GM12878 (cell line): ENCODE data around the gene ABL1. TPM values are rescaled to one million over a fixed set of nuclear protein-coding genes. Genes with fewer than 3 reads are reported as not detected.

Source experiments
- CBFB ChIP-seq: IDR thresholded peaks from 2 replicates; pipeline ENCODE4 v1.6.1; 2016; ENCODE audit warnings: antibody characterized with exemption, low read depth
- CHD1 ChIP-seq: IDR thresholded peaks from 2 replicates; pipeline ENCODE4 v1.6.1; 2012; ENCODE audit warnings: low read depth, low read length, improper control_type of control experiment
- CHD4 ChIP-seq: fragments of 200-600 bp; sonication (generic); IDR thresholded peaks from 2 replicates; pipeline ENCODE4 v1.6.1; 2016; ENCODE audit warnings: mild to moderate bottlenecking
- CREM ChIP-seq: IDR thresholded peaks from 2 replicates; pipeline ENCODE4 v1.6.1; 2014; ENCODE audit warnings: antibody characterized with exemption, low read depth
- ESRRA ChIP-seq: IDR thresholded peaks from 2 replicates; pipeline ENCODE4 v1.6.1; 2012; ENCODE audit warnings: mild to moderate bottlenecking, low read length, improper control_type of control experiment
- JUNB ChIP-seq: IDR thresholded peaks from 2 replicates; pipeline ENCODE4 v1.6.1; 2016; ENCODE audit warnings: antibody characterized with exemption, mild to moderate bottlenecking
- MEF2B ChIP-seq: fragments of 450-650 bp; IDR thresholded peaks from 2 replicates; pipeline ENCODE4 v1.6.1; 2018; ENCODE audit warnings: mild to moderate bottlenecking, moderate library complexity; ENCODE audit not compliant: partially characterized antibody, poor library complexity, severe bottlenecking
- MYC ChIP-seq: IDR thresholded peaks from 2 replicates; pipeline ENCODE4 v1.6.1; 2011; ENCODE audit warnings: mild to moderate bottlenecking, low read length, moderate library complexity, inconsistent platforms; ENCODE audit not compliant: insufficient read depth, insufficient replicate concordance, insufficient read length, severe bottlenecking
- PAX5 ChIP-seq: IDR thresholded peaks from 2 replicates; pipeline ENCODE4 v1.6.1; 2011; ENCODE audit warnings: low read depth, low read length, borderline replicate concordance
- PML ChIP-seq: IDR thresholded peaks from 2 replicates; pipeline ENCODE4 v1.6.1; 2012; ENCODE audit warnings: low read length, inconsistent platforms
- POU2F2 ChIP-seq: IDR thresholded peaks from 3 replicates; pipeline ENCODE4 v1.6.1; 2011; ENCODE audit warnings: low read depth, mild to moderate bottlenecking, low read length, borderline replicate concordance
- RAD21 ChIP-seq: IDR thresholded peaks from 2 replicates; pipeline ENCODE4 v1.6.1; 2011; ENCODE audit warnings: mild to moderate bottlenecking, low read depth, low read length, moderate library complexity; ENCODE audit not compliant: insufficient read depth
- RAD51 ChIP-seq: fragments of 450-650 bp; IDR thresholded peaks from 2 replicates; pipeline ENCODE4 v1.6.1; 2016; ENCODE audit warnings: moderate library complexity, mild to moderate bottlenecking, inconsistent platforms
- polyA plus RNA-seq, 11 experiments: library from polyadenylated mRNA; depleted of rRNA in 4 of 11; unstranded in 6 of 11; stranded (reverse) in 5 of 11; fragments of >200 nt; fragmentation: Nextera tagmentation in 4 of 11; fragmentation: Illumina TruSeq in 1 of 11; extraction: Ambion mirVana in 4 of 11; extraction: Trizol in 1 of 11; gene quantifications; 1 replicate in 1 of 11; 2 replicates in 10 of 11; pipeline versions ENCODE4 v1.2.1 to v1.2.3, GENCODE V29; 2011 to 2016; ENCODE audit warnings: inconsistent platforms in 2 of 11, missing spikeins in 2 of 11, low read depth in 1 of 11
- total RNA-seq, 4 experiments: library from RNA; depleted of rRNA in 3 of 4; stranded (reverse); fragments of >200 nt in 3 of 4; fragmentation: Illumina TruSeq in 1 of 4; extraction: Trizol in 1 of 4; gene quantifications; 2 replicates each; pipeline versions ENCODE4 v1.2.1 to v1.2.3, GENCODE V29; 2013 to 2021
- TF ChIP-seq, protein P1 (sequence below): fragments of 450-650 bp; IDR thresholded peaks from 2 replicates; pipeline ENCODE4 v1.6.1; 2017; ENCODE audit warnings: mild to moderate bottlenecking, low read depth, inconsistent platforms; ENCODE audit not compliant: poor library complexity, severe bottlenecking
- TF ChIP-seq, protein P2 (sequence below): IDR thresholded peaks from 2 replicates; pipeline ENCODE4 v1.6.1; 2011; ENCODE audit warnings: borderline replicate concordance, low read depth, mild to moderate bottlenecking, moderate library complexity, low read length; ENCODE audit not compliant: insufficient read depth, poor library complexity, severe bottlenecking
- TF ChIP-seq, protein P3 (sequence below): IDR thresholded peaks from 2 replicates; pipeline ENCODE4 v1.6.1; 2011; ENCODE audit warnings: low read depth, mild to moderate bottlenecking, low read length, moderate library complexity, borderline replicate concordance; ENCODE audit errors: extremely low read depth
- TF ChIP-seq, protein P4 (sequence below), 3 experiments: IDR thresholded peaks in 2 of 3; conservative IDR thresholded peaks in 1 of 3; 2 replicates each; pipeline ENCODE4 v1.5.1; 2011; ENCODE audit warnings: low read depth in 3 of 3, low read length in 3 of 3, mild to moderate bottlenecking in 3 of 3, control low read depth in 2 of 3, moderate library complexity in 2 of 3, inconsistent platforms in 1 of 3, mixed read lengths in 1 of 3; ENCODE audit not compliant: control insufficient read depth in 2 of 3, insufficient read depth in 1 of 3; ENCODE audit errors: extremely low read depth in 1 of 3
- TF ChIP-seq, protein P5 (sequence below): fragments of 450-650 bp; IDR thresholded peaks from 2 replicates; pipeline ENCODE4 v1.6.1; 2016; ENCODE audit warnings: mild to moderate bottlenecking, moderate library complexity, borderline replicate concordance

ABL1 gene
- total and polyA plus RNA-seq, 10 of the 15 experiments (the other 5 are each of a cell fraction or from before 2014, with no cell fraction given): 0.79 to 51.5 (median 16.3) TPM

DNA sequence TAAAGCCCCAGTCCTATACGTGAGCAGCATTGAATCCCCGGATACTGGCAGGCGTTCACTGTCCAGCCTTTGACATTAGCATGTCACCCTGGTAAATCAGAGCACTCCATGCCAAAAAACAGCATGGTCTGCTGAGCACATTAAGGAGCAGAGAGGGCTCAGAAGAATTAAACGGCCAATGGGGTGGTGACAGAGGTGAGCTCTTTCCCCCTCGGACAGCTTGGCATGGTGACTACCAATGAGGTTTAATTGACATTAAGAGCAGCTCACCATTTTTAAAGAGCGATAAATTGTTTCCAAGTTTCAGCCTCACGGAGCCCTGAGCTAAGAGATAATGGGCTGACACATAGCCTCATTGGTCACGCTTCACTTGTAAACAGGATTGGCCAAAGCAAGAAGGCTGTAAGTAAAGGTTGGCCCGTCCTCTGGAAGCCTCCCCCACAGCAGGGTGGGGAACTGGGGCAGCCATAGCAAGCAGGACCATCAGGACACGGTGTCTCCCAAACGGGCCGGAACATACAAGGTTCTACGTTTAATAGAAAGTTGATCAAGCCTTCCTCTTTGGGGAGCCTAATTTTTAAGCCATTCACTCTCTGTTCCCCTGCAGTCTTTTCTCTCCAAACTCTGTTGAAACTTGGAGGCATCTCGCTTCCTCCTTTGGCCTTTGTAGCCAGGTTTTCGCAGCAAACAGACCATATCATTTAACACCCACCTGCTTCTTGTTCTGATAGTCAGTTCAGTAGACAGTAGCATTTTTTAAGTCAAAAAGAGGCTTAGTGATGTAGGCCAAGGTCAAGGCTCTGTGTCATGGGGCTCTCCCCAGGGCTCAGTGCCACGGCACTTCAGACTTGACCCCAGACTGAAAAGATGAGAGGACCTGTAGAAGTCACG, 35.7 kb downstream of the ABL1 start (continued):
- TF ChIP-seq MEF2B (peak; percentile 12), PAX5 (peak; percentile 88), CHD1 (no peak), MYC (no peak), RAD51 (no peak), CBFB (no peak), CHD4 (no peak), PML (0 out of 2 replicates have a peak, but pooled peaks have one; percentile 40), POU2F2 (no peak), JUNB (peak; percentile 29; the same call in 1 of the 2 replicates), CREM (peak; percentile 45; the same call in 1 of the 2 replicates), RAD21 (no peak), ESRRA (peak; percentile 68; the same call in 1 of the 2 replicates)
- TF ChIP-seq, protein P1, sequence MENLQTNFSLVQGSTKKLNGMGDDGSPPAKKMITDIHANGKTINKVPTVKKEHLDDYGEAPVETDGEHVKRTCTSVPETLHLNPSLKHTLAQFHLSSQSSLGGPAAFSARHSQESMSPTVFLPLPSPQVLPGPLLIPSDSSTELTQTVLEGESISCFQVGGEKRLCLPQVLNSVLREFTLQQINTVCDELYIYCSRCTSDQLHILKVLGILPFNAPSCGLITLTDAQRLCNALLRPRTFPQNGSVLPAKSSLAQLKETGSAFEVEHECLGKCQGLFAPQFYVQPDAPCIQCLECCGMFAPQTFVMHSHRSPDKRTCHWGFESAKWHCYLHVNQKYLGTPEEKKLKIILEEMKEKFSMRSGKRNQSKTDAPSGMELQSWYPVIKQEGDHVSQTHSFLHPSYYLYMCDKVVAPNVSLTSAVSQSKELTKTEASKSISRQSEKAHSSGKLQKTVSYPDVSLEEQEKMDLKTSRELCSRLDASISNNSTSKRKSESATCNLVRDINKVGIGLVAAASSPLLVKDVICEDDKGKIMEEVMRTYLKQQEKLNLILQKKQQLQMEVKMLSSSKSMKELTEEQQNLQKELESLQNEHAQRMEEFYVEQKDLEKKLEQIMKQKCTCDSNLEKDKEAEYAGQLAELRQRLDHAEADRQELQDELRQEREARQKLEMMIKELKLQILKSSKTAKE: peak; percentile 80
- TF ChIP-seq, protein P2, sequence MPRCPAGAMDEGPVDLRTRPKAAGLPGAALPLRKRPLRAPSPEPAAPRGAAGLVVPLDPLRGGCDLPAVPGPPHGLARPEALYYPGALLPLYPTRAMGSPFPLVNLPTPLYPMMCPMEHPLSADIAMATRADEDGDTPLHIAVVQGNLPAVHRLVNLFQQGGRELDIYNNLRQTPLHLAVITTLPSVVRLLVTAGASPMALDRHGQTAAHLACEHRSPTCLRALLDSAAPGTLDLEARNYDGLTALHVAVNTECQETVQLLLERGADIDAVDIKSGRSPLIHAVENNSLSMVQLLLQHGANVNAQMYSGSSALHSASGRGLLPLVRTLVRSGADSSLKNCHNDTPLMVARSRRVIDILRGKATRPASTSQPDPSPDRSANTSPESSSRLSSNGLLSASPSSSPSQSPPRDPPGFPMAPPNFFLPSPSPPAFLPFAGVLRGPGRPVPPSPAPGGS: peak; percentile 39
- TF ChIP-seq, protein P3, sequence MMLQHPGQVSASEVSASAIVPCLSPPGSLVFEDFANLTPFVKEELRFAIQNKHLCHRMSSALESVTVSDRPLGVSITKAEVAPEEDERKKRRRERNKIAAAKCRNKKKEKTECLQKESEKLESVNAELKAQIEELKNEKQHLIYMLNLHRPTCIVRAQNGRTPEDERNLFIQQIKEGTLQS: no peak
- TF ChIP-seq, protein P4, sequence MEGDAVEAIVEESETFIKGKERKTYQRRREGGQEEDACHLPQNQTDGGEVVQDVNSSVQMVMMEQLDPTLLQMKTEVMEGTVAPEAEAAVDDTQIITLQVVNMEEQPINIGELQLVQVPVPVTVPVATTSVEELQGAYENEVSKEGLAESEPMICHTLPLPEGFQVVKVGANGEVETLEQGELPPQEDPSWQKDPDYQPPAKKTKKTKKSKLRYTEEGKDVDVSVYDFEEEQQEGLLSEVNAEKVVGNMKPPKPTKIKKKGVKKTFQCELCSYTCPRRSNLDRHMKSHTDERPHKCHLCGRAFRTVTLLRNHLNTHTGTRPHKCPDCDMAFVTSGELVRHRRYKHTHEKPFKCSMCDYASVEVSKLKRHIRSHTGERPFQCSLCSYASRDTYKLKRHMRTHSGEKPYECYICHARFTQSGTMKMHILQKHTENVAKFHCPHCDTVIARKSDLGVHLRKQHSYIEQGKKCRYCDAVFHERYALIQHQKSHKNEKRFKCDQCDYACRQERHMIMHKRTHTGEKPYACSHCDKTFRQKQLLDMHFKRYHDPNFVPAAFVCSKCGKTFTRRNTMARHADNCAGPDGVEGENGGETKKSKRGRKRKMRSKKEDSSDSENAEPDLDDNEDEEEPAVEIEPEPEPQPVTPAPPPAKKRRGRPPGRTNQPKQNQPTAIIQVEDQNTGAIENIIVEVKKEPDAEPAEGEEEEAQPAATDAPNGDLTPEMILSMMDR (IDR thresholded peaks at IDR 0.05 in 2 of 3, conservative IDR thresholded peaks at IDR 0.05 in 1 of 3; ENCODE audit: control insufficient read depth in 2 of 3, extremely low read depth in 1 of 3, insufficient read depth in 1 of 3, low read depth in 3 of 3, low read length in 3 of 3): no peak
- TF ChIP-seq, protein P5, sequence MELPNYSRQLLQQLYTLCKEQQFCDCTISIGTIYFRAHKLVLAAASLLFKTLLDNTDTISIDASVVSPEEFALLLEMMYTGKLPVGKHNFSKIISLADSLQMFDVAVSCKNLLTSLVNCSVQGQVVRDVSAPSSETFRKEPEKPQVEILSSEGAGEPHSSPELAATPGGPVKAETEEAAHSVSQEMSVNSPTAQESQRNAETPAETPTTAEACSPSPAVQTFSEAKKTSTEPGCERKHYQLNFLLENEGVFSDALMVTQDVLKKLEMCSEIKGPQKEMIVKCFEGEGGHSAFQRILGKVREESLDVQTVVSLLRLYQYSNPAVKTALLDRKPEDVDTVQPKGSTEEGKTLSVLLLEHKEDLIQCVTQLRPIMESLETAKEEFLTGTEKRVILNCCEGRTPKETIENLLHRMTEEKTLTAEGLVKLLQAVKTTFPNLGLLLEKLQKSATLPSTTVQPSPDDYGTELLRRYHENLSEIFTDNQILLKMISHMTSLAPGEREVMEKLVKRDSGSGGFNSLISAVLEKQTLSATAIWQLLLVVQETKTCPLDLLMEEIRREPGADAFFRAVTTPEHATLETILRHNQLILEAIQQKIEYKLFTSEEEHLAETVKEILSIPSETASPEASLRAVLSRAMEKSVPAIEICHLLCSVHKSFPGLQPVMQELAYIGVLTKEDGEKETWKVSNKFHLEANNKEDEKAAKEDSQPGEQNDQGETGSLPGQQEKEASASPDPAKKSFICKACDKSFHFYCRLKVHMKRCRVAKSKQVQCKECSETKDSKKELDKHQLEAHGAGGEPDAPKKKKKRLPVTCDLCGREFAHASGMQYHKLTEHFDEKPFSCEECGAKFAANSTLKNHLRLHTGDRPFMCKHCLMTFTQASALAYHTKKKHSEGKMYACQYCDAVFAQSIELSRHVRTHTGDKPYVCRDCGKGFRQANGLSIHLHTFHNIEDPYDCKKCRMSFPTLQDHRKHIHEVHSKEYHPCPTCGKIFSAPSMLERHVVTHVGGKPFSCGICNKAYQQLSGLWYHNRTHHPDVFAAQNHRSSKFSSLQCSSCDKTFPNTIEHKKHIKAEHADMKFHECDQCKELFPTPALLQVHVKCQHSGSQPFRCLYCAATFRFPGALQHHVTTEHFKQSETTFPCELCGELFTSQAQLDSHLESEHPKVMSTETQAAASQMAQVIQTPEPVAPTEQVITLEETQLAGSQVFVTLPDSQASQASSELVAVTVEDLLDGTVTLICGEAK: no peak
